Measurements from ENCODE around the gene SH2D7.

The SH2D7 gene

DNA sequence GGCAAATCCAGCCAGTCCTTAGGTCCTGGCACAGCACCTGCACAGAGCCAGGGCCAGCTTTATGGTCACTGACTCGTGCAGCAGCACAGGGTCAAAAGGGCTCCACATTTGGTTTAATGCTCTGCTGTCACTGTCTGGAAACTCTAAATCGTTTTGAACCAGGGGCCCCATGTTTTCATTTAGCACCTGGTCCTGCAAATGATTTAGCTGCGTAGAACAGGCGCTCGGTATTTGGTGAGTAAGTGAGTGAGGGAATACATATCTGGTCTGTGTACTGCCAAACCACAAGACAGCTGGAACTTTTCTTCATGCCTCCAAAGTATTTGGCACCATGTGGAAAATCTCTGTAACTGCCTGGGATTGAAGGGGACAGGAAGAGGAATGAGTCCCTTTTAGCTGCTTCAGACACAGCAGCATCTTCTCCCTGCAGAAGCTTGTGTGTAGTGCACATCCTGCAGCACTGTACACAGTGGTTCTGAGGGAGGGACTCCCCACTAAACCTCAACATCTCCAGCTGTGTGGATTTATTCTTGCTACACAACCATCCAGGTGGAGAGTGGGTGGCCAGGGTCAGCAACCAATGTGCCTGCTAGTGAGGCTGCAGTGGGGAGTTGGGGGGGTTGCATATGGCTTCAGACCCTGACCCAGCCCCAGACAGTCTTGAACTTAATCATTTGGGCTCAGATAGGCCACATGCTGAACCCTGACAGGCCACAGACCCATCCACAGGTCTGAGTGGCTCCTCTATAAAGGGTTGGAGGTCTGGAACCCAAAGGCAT is 1.1 kb downstream of the SH2D7 start:
- H3K4me3 ChIP-seq (ENCODE audit: low read depth, low read length), result no peak overlapping the region
- TF ChIP-seq CTCF (IDR thresholded peaks at IDR 0.05; ENCODE audit: low read depth, low read length, missing control alignments), result no peak
- DNase-seq (ENCODE audit: low read depth), result no peak

DNA sequence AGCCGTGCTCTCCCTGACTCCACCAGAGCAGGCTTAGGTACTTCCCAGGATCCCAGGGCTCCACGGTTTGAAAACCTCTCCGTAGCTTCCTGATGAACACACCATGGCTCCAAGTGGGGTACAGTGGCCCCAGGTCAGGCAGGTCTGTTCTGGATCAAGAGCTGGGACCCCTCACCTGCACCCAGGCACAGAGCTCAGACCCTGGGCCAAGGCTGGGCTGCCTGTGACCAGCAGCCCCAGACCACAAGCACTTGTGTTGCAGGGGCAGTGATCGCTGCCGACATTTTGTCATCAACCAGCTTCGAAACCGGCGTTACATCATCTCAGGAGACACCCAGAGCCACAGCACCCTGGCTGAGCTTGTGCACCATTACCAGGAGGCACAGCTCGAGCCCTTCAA is 5.3 kb downstream of the SH2D7 start:
- H3K4me3 ChIP-seq (ENCODE audit: low read depth, low read length), result no peak overlapping the region
- DNase-seq (ENCODE audit: low read depth), result no peak
- no peak for TF ChIP-seq CTCF (IDR thresholded peaks at IDR 0.05; ENCODE audit: low read depth, low read length, missing control alignments)

- DNase-seq (ENCODE audit: low read depth), result no peak
- no peak for TF ChIP-seq CTCF (IDR thresholded peaks at IDR 0.05; ENCODE audit: low read depth, low read length, missing control alignments)
- H3K4me3 ChIP-seq (ENCODE audit: low read depth, low read length), result no peak overlapping the region
Measured at GRCh38 chr15:78098131-78098755, 5.9 kb downstream of the SH2D7 start.

GRCh38 chr15:78100886-78101285 is 8.5 kb downstream of the SH2D7 start:
- no peak for DNase-seq (ENCODE audit: low read depth)
- H3K4me3 ChIP-seq (ENCODE audit: low read depth, low read length), result no peak overlapping the region
- no peak for TF ChIP-seq CTCF (IDR thresholded peaks at IDR 0.05; ENCODE audit: low read depth, low read length, missing control alignments)

DNA sequence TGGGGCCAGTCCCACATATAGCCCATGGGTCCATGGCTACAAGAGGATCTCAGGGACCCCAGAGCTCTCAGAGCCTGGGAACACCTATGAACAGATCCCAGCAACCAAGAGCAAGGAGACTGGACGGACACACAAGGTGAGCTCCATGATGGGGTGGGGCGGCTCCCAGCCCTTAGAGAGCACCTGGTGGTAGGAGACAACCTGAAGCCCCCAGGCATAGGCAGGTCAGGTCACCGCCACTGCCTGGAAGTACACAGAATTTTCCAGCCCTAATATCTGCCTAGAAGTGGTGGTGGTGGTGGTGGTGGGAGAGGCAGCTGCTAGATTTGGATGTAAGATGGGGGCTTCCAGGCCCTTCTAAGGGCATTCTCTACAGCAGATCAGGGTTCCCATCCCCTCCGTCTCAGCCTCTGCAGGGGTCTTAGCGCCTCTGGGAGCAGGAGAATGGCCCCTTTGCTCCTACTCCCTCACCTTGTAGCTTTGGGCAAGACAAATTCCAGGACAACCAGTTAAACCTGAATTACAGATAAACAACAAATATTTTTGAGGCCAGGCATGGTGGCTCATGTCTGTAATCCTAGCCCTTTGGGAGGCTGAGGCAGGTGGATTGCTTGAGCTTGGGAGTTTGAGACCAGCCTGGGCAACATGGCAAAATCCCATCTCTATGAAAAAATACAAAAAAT is 9.2 kb downstream of the SH2D7 start:
- TF ChIP-seq CTCF (IDR thresholded peaks at IDR 0.05; ENCODE audit: low read depth, low read length, missing control alignments), result no peak
- H3K4me3 ChIP-seq (ENCODE audit: low read depth, low read length), result no peak overlapping the region
- DNase-seq (ENCODE audit: low read depth), result no peak

- H3K4me3 ChIP-seq (ENCODE audit: low read depth, low read length), result no peak overlapping the region
- no peak for DNase-seq (ENCODE audit: low read depth)
- no peak for TF ChIP-seq CTCF (IDR thresholded peaks at IDR 0.05; ENCODE audit: low read depth, low read length, missing control alignments)
Measured at GRCh38 chr15:78102211-78102610, 9.8 kb downstream of the SH2D7 start.

Measured in GM12864 (cell line).